Loucy (cell line): Measurements from ENCODE around the gene PRR35.

Source experiments
- H2AFZ ChIP-seq: fragments of 200-600 bp; sonication (generic); 2 replicates; pipeline ENCODE4 v1.6.0; 2016; ENCODE audit warnings: antibody characterized with exemption, mild to moderate bottlenecking, low read length, moderate library complexity
- H3F3A ChIP-seq: fragments of 200-600 bp; 2 replicates; pipeline ENCODE4 v1.6.0; 2016; ENCODE audit warnings: antibody characterized with exemption, low read depth, mild to moderate bottlenecking
- H3K27me3 ChIP-seq: fragments of 200-600 bp; sonication (generic); 2 replicates; pipeline ENCODE4 v1.6.1; 2014; ENCODE audit warnings: low read length, mild to moderate bottlenecking; ENCODE audit not compliant: insufficient read depth, poor library complexity, severe bottlenecking
- H3K36me3 ChIP-seq: fragments of 200-600 bp; sonication (generic); 2 replicates; pipeline ENCODE4 v1.6.1; 2016; ENCODE audit warnings: low read length; ENCODE audit not compliant: insufficient read depth
- H3K4me1 ChIP-seq: fragments of 200-600 bp; sonication (generic); 2 replicates; pipeline ENCODE4 v1.5.1; 2014; ENCODE audit warnings: low read length, mild to moderate bottlenecking; ENCODE audit not compliant: insufficient read depth, poor library complexity, severe bottlenecking
- H3K4me2 ChIP-seq: fragments of 200-600 bp; sonication (generic); 2 replicates; pipeline ENCODE4 v1.6.0; 2014; ENCODE audit warnings: antibody characterized with exemption, low read length, low read depth, mild to moderate bottlenecking; ENCODE audit not compliant: poor library complexity, severe bottlenecking
- H3K4me3 ChIP-seq: fragments of 200-600 bp; sonication (generic); 2 replicates; pipeline ENCODE4 v1.5.1; 2014; ENCODE audit warnings: low read length, mild to moderate bottlenecking, mixed read lengths; ENCODE audit not compliant: poor library complexity, severe bottlenecking
- H3K79me2 ChIP-seq: fragments of 200-600 bp; sonication (generic); 2 replicates; pipeline ENCODE4 v1.6.1; 2014; ENCODE audit warnings: low read length; ENCODE audit not compliant: insufficient read depth
- H3K9ac ChIP-seq: fragments of 200-600 bp; sonication (generic); 2 replicates; pipeline ENCODE4 v1.6.0; 2014; ENCODE audit warnings: mild to moderate bottlenecking, low read depth, low read length, moderate library complexity; ENCODE audit not compliant: poor library complexity, severe bottlenecking
- H3K9me2 ChIP-seq: fragments of 200-600 bp; sonication (generic); replicated peaks from 2 replicates; pipeline ENCODE4 v1.6.1; 2016; ENCODE audit warnings: low read depth, low read length, mixed read lengths
- H3K9me3 ChIP-seq: fragments of 200-600 bp; sonication (generic); 2 replicates; pipeline ENCODE4 v1.6.1; 2014; ENCODE audit warnings: mild to moderate bottlenecking, antibody characterized with exemption, low read length, low read depth; ENCODE audit not compliant: insufficient read depth
- H4K20me1 ChIP-seq: fragments of 200-600 bp; sonication (generic); 2 replicates; pipeline ENCODE4 v1.6.0; 2014; ENCODE audit warnings: antibody characterized with exemption, low read length, mild to moderate bottlenecking; ENCODE audit not compliant: insufficient read depth, poor library complexity, severe bottlenecking
- EZH2phosphoT487 ChIP-seq: fragments of 200-600 bp; IDR thresholded peaks from 2 replicates; pipeline ENCODE4 v1.6.1; 2018; ENCODE audit warnings: antibody characterized with exemption, mild to moderate bottlenecking, moderate library complexity, borderline replicate concordance
- TF ChIP-seq, protein P1 (sequence below): fragments of 200-600 bp; sonication (generic); conservative IDR thresholded peaks from 2 replicates; pipeline ENCODE4 v1.5.1; 2014; ENCODE audit warnings: mild to moderate bottlenecking, antibody characterized with exemption, low read length

Gene PRR35

DNA sequence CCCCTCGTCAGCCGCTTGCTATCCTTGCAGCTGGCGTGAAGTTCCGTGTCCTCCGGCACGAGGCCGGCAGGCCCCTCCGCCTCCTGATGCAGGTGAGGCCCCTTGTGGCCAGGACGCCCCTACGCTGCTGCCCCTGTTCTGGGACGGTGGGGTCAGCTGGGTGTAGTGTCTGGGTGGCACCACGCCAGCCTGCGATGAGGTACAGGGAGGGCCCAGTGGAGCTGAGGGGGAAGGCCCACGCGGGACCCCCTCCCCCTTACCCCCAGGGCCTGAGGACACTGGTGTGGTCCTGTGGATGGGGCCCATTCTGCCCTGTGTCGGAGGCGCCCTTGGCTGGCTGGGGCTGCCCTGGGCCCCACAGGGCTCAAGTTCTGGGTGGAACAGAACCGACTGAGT lies 22.0 kb downstream of the PRR35 start:
- TF ChIP-seq, protein P1, sequence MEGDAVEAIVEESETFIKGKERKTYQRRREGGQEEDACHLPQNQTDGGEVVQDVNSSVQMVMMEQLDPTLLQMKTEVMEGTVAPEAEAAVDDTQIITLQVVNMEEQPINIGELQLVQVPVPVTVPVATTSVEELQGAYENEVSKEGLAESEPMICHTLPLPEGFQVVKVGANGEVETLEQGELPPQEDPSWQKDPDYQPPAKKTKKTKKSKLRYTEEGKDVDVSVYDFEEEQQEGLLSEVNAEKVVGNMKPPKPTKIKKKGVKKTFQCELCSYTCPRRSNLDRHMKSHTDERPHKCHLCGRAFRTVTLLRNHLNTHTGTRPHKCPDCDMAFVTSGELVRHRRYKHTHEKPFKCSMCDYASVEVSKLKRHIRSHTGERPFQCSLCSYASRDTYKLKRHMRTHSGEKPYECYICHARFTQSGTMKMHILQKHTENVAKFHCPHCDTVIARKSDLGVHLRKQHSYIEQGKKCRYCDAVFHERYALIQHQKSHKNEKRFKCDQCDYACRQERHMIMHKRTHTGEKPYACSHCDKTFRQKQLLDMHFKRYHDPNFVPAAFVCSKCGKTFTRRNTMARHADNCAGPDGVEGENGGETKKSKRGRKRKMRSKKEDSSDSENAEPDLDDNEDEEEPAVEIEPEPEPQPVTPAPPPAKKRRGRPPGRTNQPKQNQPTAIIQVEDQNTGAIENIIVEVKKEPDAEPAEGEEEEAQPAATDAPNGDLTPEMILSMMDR, result no peak
- TF ChIP-seq EZH2phosphoT487, result no peak
- no peaks in the 10 kb centered on the region for H3K36me3 ChIP-seq

DNA sequence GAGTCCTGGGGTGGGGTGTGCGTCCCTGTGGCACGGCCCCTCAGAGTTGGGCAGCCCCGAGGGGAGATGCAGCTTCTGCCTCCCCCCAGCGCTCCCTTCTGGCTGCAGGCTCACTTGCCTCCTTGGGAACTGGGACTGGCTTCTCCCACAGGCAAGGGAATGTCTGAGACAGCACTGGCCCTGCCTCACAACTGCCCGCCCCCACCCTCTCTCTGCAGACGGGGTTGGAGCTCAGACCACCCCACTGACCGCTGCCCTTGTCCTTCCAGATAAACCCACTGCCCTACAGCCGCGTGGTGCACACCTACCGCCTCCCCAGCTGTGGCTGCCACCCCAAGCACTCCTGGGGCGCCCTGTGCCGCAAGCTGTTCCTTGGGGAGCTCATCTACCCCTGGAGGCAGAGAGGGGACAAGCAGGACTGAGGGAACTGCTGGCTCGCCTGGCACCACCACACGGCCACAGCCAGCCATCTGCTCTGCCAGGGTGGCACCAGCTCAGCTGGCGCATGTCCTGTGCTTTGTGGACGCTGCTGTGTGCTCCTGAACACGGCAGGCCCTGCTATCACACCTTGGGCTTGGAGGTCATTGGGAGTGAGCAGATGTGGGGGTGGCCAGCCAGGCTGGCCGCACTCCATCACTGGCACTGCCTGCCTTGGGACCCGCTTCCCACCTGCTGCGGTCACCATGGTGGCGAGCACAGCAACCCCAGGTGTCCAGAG lies 22.6 kb downstream of the PRR35 start:
- no peak overlapping the region for H3K4me2 ChIP-seq
- H3K9me3 ChIP-seq, result no peaks in the 10 kb centered on the region
- no peaks in the 10 kb centered on the region for H3F3A ChIP-seq
- H4K20me1 ChIP-seq, result no peaks in the 10 kb centered on the region
- H3K9ac ChIP-seq, result no peak overlapping the region
- no peak overlapping the region for H2AFZ ChIP-seq
- no peak for TF ChIP-seq EZH2phosphoT487
- TF ChIP-seq, protein P1, result no peak
- H3K36me3 ChIP-seq, result no peaks in the 10 kb centered on the region
- no peaks in the 10 kb centered on the region for H3K4me1 ChIP-seq
- no peaks in the 10 kb centered on the region for H3K27me3 ChIP-seq
- no peaks in the 10 kb centered on the region for H3K9me2 ChIP-seq
- peaks cover 9% of the 10 kb centered on the region; the same call in 1 of the 2 replicates for H3K79me2 ChIP-seq
- no peak overlapping the region for H3K4me3 ChIP-seq

More for the DNA sequence above, 22.0 kb downstream of the PRR35 start:
- H3K27me3 ChIP-seq, result no peaks in the 10 kb centered on the region
- H3K4me2 ChIP-seq, result no peak overlapping the region
- no peaks in the 10 kb centered on the region for H3F3A ChIP-seq
- H3K9me3 ChIP-seq, result no peaks in the 10 kb centered on the region
- H3K4me3 ChIP-seq, result no peak overlapping the region
- no peaks in the 10 kb centered on the region for H3K4me1 ChIP-seq
- no peak overlapping the region for H3K9ac ChIP-seq
- H3K9me2 ChIP-seq, result no peaks in the 10 kb centered on the region
- no peaks in the 10 kb centered on the region for H4K20me1 ChIP-seq
- no peak overlapping the region for H2AFZ ChIP-seq
- peaks cover 3% of the 10 kb centered on the region; the same call in 1 of the 2 replicates for H3K79me2 ChIP-seq

DNA sequence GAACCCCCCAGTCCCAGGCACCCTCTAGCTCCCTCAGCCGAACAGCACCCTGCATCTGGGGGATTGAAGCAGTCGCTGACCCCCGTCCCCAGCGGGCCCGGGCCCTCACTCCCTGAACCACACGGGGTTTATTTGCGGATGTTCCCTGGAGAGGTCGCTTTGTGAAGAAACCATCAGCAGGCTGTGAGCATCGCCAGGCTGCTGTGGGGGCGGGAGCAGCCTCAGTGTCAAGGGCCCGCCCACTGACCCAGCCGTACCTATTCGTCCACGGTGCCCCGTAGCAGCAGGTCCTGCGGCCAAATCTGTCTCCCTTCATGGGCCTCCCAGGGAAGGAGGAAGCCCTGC lies 23.2 kb downstream of the PRR35 start:
- peaks cover 11% of the 10 kb centered on the region; the same call in 1 of the 2 replicates for H3K79me2 ChIP-seq
- no peaks in the 10 kb centered on the region for H3K9me3 ChIP-seq
- no peak overlapping the region for H2AFZ ChIP-seq
- H3K9ac ChIP-seq, result no peak overlapping the region
- no peaks in the 10 kb centered on the region for H4K20me1 ChIP-seq
- no peaks in the 10 kb centered on the region for H3K9me2 ChIP-seq
- no peaks in the 10 kb centered on the region for H3K27me3 ChIP-seq
- H3K36me3 ChIP-seq, result no peaks in the 10 kb centered on the region
- TF ChIP-seq, protein P1, result no peak
- no peak for TF ChIP-seq EZH2phosphoT487
- H3F3A ChIP-seq, result no peaks in the 10 kb centered on the region
- H3K4me3 ChIP-seq, result no peak overlapping the region
- no peaks in the 10 kb centered on the region for H3K4me1 ChIP-seq
- H3K4me2 ChIP-seq, result no peak overlapping the region
